NCI-H2107 treated with DMSO at 0.1 percent for 48 hours (cell line): ENCODE results near the gene SLC49A3.
A peak's percentile ranks its signal among the peaks of the same experiment; 100 is the strongest.
"Not testable (repeated sequence)": the region's sequence is repeated elsewhere in the genome, so short reads cannot be mapped to it uniquely, and the experiment has no call there.

Experiments used
- DNase-seq: peaks from one replicate; lab custom pipeline; 2025; ENCODE audit not compliant: unreplicated experiment; lab: John Stamatoyannopoulos, UW

The SLC49A3 gene

DNA sequence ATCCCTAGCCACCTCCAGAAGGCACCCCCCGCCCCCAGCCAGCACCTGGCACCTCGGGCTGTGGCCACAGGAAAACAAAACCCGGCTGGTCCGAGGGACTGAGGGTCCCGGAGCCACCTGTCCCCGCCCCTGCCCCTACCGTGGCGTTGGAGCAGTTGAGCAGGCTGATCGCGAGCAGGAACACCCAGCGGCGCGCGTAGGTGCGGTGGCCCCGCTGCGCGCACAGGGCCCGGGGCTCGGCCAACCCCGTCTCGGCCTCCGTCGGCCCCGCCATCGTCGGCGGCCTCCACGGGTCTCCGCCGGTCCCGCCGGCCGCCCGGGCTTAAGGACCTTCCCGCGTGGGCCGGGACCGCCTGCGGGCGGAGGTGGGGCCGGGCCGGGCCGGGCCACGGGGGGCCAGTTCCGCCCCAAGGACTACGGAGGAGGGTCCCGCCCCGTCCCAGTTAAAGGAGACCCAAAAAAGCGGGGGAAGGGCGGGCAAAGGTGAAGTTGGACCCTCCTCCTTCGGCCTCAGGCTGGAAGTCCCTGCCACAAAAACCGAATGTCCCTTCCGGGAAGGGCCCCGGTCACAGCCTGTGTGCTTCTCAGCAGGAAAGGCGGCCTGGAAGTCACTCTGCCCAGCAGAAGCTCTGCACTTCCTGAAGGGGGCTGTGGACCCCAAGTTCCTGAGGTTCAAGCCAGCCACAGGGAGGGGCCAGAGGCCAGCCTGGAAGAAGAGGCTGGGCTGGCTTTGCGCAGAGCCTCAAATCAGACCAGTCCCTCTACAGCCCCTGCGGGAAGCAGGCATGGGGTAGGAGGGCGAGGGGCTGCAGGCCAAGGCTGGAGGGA lies at the start of gene SLC49A3:
Gene SLC49A3 (minus strand): TSS at position 298 of the 828 bp plus-strand sequence. CDS start 24 bp downstream, at position 274.
- no peak for DNase-seq

- DNase-seq = not testable (repeated sequence)
Observed at GRCh38 chr4:736561-736960, 47.6 kb upstream of the SLC49A3 start.

GRCh38 chr4:735583-735982 lies 46.6 kb upstream of the SLC49A3 start:
- no peak for DNase-seq

DNA sequence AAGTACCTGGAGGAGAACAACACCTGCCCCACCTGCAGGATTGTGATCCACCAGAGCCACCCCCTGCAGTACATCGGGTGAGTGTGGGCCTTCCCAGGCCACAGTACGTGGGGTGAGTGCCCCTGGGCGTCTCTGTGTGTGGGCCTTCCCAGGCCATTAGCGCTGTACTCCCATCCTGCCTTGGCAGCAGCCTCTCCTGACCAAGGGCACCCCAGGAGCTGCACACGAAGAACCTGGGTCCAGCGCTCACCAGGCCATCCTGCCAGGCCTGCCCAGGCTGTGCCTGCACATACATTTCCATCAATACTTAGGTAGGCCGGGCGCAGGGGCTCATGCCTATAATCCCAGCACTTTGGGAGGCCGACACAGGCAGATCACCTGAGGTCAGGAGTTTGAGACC lies 46.0 kb upstream of the SLC49A3 start:
- no peak for DNase-seq

- DNase-seq = no peak
Observed at GRCh38 chr4:734075-734474, 45.1 kb upstream of the SLC49A3 start.

- no peak for DNase-seq
Observed at GRCh38 chr4:733631-733980, 44.7 kb upstream of the SLC49A3 start.

- DNase-seq = no peak
Observed at GRCh38 chr4:732911-733630, 44.1 kb upstream of the SLC49A3 start.

- DNase-seq = no peak
Observed at GRCh38 chr4:732486-732885, 43.5 kb upstream of the SLC49A3 start.

DNA sequence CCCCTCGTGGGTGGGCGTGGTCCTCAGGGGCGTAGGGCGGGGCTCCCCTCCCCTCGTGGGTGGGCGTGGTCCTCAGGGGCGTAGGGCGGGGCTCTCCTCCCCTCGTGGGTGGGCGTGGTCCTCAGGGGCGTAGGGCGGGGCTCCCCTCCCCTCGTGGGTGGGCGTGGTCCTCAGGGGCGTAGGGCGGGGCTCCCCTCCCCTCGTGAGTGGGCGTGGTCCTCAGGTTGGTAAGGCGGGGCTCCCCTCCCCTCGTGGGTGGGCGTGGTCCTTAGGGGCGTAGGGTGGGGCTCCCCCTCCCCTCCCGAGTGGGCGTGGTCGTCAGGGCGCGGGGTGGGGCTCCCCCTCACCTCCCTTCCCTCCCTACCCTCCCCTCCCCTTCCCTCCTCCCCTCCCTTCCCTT lies 43.0 kb upstream of the SLC49A3 start:
- DNase-seq = not testable (repeated sequence)

GRCh38 chr4:730946-731904 lies 42.3 kb upstream of the SLC49A3 start:
- not testable (repeated sequence) for DNase-seq

GRCh38 chr4:730511-730910 lies 41.6 kb upstream of the SLC49A3 start:
- DNase-seq = no peak

DNA sequence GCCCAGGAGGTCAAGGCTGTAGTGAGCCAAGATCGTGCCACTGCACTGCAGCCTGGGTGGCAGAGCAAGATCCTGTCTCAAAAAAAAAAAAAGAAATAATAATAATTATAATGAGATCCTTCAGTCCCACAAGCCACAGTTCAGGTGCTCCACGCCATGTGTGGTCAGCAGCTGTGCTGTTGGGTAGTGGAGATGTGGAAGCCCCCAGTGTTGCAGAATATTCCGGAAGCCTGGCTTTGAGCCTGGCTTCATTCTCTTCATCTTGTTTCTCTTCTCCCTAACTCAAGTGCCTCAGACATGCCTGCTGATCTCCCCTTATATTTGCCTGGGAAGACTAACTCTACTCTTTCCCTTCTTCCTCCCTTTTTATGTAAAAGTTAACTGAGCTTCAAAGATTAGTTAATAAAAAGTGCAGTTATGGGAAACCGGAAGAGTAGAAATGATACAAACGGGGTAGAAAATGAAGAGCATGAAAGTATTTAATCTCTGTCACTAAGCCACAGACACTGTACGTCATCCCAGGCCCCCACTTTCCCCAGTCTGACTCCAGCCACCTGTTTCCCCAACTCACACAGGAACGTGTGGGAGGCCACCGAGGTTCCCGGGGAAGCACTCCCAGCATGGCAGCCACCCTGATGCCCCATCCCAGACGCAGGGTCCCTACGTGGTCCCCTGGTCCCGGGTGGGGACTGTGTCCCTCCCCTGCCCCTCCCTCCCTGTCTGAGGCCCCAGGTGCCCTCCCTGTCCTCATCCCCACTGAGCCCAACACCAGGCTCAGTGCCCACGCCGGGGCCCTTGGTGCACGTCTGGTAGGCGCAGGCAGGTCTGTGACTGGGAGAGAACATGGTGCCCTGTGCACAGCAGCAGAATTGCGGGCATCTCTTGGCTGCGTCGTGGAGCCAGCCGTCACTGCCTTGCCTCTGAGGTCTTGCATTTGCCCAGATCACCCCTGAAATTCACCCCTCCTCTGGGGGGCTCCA lies 40.7 kb upstream of the SLC49A3 start:
- DNase-seq = no peak

- no peak for DNase-seq
Observed at GRCh38 chr4:727576-727975, 38.6 kb upstream of the SLC49A3 start.

DNA sequence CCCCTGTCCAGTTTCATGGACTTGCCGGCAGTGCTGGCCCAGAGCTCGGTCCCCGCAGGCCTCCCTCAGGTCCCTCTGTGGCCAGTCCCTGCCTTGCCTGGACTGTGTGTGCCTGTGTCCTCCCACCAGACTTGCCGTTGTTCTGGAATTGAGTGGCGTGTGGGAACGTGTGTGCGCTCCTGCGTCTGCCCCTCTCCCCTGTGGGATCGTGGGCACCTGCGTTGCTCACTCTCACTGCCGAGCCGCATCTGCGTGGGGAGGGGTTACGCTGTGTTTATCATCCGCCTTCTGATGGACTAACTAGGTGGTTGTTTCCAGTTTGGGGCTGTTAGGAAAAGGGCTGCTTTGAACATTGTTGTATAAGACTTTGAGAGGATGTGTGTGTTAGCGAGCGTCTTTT lies 37.9 kb upstream of the SLC49A3 start:
- DNase-seq = peak; percentile 7

- no peak for DNase-seq
Observed at GRCh38 chr4:726235-726787, 37.4 kb upstream of the SLC49A3 start.

- no peak for DNase-seq
Observed at GRCh38 chr4:725391-726234, 36.7 kb upstream of the SLC49A3 start.

- no peak for DNase-seq
Observed at GRCh38 chr4:723751-724530, 35.0 kb upstream of the SLC49A3 start.

DNA sequence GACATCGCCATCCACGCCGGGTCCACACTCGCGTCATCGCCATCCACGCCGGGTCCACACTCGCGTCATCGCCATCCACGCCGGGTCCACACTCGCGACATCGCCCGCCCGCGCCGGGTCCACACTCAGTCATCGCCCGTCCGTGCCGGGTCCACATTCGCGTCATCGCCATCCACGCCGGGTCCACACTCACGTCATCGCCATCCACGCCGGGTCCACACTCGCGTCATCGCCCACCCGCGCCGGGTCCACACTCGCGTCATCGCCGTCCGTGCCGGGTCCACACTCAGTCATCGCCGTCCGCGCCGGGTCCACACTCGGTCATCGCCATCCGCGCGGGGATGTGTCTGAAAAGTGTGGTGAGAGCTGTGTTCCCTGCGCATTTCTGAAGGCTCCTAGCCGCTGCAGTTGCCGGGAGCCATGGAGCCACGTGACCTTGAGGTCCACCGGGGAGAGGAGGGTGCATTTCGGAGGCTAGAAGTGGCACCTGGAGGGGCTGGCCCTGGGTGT lies 34.0 kb upstream of the SLC49A3 start:
- no peak for DNase-seq
